GM18870 (cell line): Measurements from ENCODE around the gene FANCG.
A peak's percentile ranks its signal among the peaks of the same experiment; 100 is the strongest.

Experiments
- ATAC-seq: cut with Tn5 transposase; IDR thresholded peaks from one replicate; pipeline ENCODE4 v1.9.1; 2021; ENCODE audit warnings: moderate library complexity; ENCODE audit not compliant: unreplicated experiment

The FANCG gene

GRCh38 chr9:35104586-35104985, 24.8 kb upstream of the FANCG start:
- no peak for ATAC-seq

GRCh38 chr9:35103660-35104191, 24.0 kb upstream of the FANCG start:
- no peak for ATAC-seq

GRCh38 chr9:35102769-35103659, 23.3 kb upstream of the FANCG start, which contains the start of gene STOML2:
Gene STOML2 (minus strand): TSS chr9:35103131. CDS start chr9:35103094, 37 bp downstream.
- ATAC-seq, result peak; percentile 81

GRCh38 chr9:35102465-35102768, 22.7 kb upstream of the FANCG start:
- ATAC-seq, result no peak

GRCh38 chr9:35097573-35097972, 17.8 kb upstream of the FANCG start:
- ATAC-seq, result no peak

GRCh38 chr9:35096035-35096849, 16.5 kb upstream of the FANCG start, which contains the start of gene PIGO:
Gene PIGO (minus strand): TSS chr9:35096591. CDS start chr9:35095565, 1,026 bp downstream.
- ATAC-seq, result peak; percentile 66

- no peak for ATAC-seq
These were observed 11.8 kb upstream of the FANCG start for GRCh38 chr9:35091536-35091935.

GRCh38 chr9:35089434-35089833, 9.7 kb upstream of the FANCG start:
- ATAC-seq, result no peak

GRCh38 chr9:35085078-35085477, 5.3 kb upstream of the FANCG start:
- no peak for ATAC-seq

GRCh38 chr9:35079041-35079425, 709 bp downstream of the FANCG start:
- no peak for ATAC-seq

GRCh38 chr9:35078066-35078465, 1.7 kb downstream of the FANCG start:
- no peak for ATAC-seq

GRCh38 chr9:35076848-35077247, 2.9 kb downstream of the FANCG start:
- no peak for ATAC-seq

- ATAC-seq, result no peak
These were observed 4.4 kb downstream of the FANCG start for GRCh38 chr9:35075358-35075757.

- no peak for ATAC-seq
These were observed 5.0 kb downstream of the FANCG start for GRCh38 chr9:35074791-35075190.

GRCh38 chr9:35074141-35074540, 5.6 kb downstream of the FANCG start:
- no peak for ATAC-seq

GRCh38 chr9:35073279-35073612, 6.5 kb downstream of the FANCG start:
- no peak for ATAC-seq

GRCh38 chr9:35072461-35073278, 7.1 kb downstream of the FANCG start, which contains the start of gene VCP:
Gene VCP (minus strand): TSS chr9:35072625. CDS start chr9:35072353, 272 bp downstream.
- ATAC-seq, result peak; percentile 85

- peak; percentile 39 for ATAC-seq
These were observed 7.8 kb downstream of the FANCG start for GRCh38 chr9:35071814-35072460.

GRCh38 chr9:35070823-35071813, 8.6 kb downstream of the FANCG start:
- no peak for ATAC-seq
